ENCODE measurements around the gene TSC22D1.

- no peak for TF ChIP-seq CTCF (IDR thresholded peaks at IDR 0.05; ENCODE audit: poor library complexity, severe bottlenecking)
- TF ChIP-seq, protein P1, sequence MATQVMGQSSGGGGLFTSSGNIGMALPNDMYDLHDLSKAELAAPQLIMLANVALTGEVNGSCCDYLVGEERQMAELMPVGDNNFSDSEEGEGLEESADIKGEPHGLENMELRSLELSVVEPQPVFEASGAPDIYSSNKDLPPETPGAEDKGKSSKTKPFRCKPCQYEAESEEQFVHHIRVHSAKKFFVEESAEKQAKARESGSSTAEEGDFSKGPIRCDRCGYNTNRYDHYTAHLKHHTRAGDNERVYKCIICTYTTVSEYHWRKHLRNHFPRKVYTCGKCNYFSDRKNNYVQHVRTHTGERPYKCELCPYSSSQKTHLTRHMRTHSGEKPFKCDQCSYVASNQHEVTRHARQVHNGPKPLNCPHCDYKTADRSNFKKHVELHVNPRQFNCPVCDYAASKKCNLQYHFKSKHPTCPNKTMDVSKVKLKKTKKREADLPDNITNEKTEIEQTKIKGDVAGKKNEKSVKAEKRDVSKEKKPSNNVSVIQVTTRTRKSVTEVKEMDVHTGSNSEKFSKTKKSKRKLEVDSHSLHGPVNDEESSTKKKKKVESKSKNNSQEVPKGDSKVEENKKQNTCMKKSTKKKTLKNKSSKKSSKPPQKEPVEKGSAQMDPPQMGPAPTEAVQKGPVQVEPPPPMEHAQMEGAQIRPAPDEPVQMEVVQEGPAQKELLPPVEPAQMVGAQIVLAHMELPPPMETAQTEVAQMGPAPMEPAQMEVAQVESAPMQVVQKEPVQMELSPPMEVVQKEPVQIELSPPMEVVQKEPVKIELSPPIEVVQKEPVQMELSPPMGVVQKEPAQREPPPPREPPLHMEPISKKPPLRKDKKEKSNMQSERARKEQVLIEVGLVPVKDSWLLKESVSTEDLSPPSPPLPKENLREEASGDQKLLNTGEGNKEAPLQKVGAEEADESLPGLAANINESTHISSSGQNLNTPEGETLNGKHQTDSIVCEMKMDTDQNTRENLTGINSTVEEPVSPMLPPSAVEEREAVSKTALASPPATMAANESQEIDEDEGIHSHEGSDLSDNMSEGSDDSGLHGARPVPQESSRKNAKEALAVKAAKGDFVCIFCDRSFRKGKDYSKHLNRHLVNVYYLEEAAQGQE (IDR thresholded peaks at IDR 0.05; ENCODE audit: borderline replicate concordance) = no peak
- no peak for TF ChIP-seq POLR2AphosphoS5 (IDR thresholded peaks at IDR 0.05)
- no peak for TF ChIP-seq RAD21 (conservative IDR thresholded peaks at IDR 0.05)
Measured at GRCh38 chr13:44541601-44542000, 34.5 kb downstream of the TSC22D1 start.

Data from neural cell (in vitro differentiated cells).